Thyroid gland (tissue), 4 donors: ENCODE results near the gene VPS54.
"Not testable (repeated sequence)": the region's sequence is repeated elsewhere in the genome, so short reads cannot be mapped to it uniquely, and the experiment has no call there.

Experiments
- POLR2A ChIP-seq, 2 donors: fragments of 450-650 bp; IDR thresholded peaks; one replicate each; pipeline ENCODE4 v1.6.1; 2017; ENCODE audit warnings: antibody characterized with exemption in 2 of 2, mild to moderate bottlenecking in 2 of 2, moderate library complexity in 1 of 2
- TF ChIP-seq, protein P1 (sequence below), 6 experiments: fragments of 200-600 bp in 3 of 6; fragments of 450-650 bp in 3 of 6; sonication (generic) in 3 of 6; IDR thresholded peaks; one replicate each; pipeline ENCODE4 v1.5.1; 2016 to 2019; ENCODE audit warnings: antibody characterized with exemption in 6 of 6, mild to moderate bottlenecking in 2 of 6, inconsistent platforms in 1 of 6, moderate library complexity in 1 of 6

DNA sequence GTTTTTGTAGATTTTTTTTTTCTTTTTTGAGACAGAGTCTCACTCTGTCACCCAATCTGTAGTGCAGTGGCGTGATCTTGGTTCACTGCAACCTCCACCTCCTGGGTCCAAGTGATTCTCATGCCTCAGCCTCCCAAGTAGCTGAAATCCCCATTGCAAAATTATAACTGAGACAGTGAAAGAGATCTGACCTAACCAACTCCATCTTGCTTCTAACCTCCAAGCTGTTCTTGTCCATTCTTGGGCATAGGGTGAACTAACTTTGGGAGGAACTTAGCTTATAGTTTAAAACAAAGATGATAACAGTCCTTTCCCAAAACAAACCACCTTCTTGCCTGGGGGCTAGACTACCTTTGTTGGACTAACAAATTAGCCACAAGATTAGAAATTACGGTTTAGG, 44.2 kb downstream of the VPS54 start:
- TF ChIP-seq, protein P1, sequence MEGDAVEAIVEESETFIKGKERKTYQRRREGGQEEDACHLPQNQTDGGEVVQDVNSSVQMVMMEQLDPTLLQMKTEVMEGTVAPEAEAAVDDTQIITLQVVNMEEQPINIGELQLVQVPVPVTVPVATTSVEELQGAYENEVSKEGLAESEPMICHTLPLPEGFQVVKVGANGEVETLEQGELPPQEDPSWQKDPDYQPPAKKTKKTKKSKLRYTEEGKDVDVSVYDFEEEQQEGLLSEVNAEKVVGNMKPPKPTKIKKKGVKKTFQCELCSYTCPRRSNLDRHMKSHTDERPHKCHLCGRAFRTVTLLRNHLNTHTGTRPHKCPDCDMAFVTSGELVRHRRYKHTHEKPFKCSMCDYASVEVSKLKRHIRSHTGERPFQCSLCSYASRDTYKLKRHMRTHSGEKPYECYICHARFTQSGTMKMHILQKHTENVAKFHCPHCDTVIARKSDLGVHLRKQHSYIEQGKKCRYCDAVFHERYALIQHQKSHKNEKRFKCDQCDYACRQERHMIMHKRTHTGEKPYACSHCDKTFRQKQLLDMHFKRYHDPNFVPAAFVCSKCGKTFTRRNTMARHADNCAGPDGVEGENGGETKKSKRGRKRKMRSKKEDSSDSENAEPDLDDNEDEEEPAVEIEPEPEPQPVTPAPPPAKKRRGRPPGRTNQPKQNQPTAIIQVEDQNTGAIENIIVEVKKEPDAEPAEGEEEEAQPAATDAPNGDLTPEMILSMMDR (IDR thresholded peaks at IDR 0.05) = not testable (repeated sequence)
- not testable (repeated sequence) for TF ChIP-seq POLR2A (IDR thresholded peaks at IDR 0.05)
